GM19328 (cell line): Measurements from ENCODE around the gene CELF2.
A peak's percentile ranks its signal among the peaks of the same experiment; 100 is the strongest.
"Not testable (repeated sequence)": the region's sequence is repeated elsewhere in the genome, so short reads cannot be mapped to it uniquely, and the experiment has no call there.

ENCODE experiments used
- ATAC-seq: cut with Tn5 transposase; IDR thresholded peaks from one replicate; pipeline ENCODE4 v1.9.1; 2021; ENCODE audit warnings: mild to moderate bottlenecking, moderate library complexity; ENCODE audit not compliant: unreplicated experiment

CELF2 gene

DNA sequence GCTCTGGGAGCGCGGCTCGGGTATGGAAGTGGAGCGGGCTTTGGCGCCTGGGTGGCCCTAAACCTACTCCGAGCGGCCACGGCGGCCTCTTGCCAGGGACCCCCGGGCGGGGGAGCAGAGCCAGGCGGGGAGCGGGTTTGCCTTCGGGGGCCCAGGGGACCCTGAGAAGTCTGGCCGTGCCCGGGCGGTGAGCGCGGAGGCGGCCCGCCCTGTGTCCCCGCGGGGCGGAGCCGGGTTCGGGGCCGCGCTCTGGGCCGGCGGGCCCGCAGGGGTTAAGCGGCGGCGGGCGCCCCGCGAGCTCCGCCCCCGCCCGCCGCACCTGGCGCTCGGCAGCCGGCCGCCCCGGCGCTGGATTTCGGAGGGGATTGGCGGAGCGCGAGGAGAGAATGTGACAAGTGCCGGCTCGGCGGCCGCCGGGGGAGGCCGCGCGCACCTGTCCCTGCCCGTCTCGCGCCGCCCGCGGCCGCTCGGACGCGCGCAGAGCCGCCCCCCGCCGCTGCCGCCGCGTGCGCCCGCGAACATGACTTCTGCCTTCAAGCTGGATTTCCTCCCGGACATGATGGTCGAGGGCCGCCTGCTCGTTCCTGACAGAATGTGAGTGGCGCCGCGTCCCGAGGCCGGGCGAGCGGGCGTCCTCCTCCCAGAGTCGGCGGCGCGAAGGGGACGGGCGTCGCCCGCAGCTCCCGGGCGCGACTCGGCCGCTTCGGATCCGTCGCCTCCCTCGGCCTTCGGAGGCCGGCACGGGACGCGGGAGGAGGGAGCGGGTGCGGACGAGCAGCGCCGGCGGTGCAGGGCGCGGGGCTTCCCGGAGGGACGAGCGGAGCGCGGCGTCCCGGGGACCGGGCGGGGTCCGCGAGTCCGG lies at the start of gene CELF2:
TSS of gene CELF2 (plus strand) at position 303 of the 862 bp plus-strand sequence. CDS start at position 521, 218 bp downstream.
- peak; percentile 70 for ATAC-seq

GRCh38 chr10:10968257-10968588 lies 49.4 kb upstream of the CELF2 start:
- no peak for ATAC-seq

DNA sequence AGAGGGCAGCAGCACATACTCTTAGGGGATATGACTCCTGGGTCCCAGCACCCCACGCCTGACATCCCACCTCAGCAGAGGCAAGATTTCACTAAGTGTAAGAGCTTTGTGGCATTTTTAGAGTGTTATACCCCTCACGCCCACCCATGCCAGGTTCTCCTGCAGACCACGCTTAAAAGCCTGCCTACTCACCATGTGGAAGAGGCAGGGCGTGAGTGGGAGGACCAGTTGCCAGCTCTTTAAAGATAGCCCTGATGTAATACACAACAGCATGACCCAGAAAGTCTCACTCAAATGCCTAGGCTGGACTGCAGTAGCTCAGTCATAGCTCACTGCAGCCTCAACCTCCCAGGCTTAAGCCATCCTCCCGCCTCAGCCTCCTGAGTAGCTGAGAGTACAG lies 44.4 kb upstream of the CELF2 start:
- ATAC-seq = no peak

- ATAC-seq = no peak
These were observed 42.0 kb upstream of the CELF2 start for GRCh38 chr10:10975647-10976046.

DNA sequence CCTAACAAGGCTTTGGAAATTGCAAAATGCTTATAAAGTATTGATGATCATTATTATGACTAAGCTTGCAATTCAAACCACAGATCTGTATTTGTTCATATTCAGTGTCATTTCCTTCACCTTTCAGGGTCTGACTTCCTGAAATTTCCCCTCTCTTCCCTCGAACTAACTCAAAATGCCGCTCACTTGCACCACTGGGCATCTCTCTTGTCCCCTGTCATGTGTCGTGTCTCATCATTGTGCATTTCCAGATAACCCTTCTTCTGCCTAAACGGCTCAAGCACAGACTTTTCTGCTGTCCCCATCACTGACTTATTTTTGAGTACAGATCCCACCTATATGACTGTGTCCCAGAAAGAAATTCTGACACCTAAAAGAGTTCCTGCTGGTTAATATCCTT lies 41.0 kb upstream of the CELF2 start:
- ATAC-seq = no peak

- no peak for ATAC-seq
These were observed 40.3 kb upstream of the CELF2 start for GRCh38 chr10:10977226-10977956.

DNA sequence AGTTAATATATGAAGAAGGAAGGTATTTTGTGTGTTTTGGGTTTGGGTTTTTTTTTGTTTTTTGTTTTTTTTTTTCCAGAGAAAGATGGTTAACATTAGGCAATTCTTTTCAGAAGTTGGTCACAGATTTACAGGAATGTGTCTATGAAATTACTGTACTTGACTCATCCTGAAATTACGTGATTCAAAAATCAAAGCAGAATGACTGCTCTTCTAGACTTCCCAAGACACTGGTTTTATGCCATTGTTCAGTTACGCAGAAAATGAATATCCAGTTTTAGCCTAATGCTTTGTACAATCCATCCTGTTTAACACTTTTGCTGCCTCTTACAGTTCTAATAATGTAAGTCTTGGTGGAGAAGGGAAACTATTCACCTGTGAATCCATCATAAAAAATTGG lies 39.7 kb upstream of the CELF2 start:
- no peak for ATAC-seq

DNA sequence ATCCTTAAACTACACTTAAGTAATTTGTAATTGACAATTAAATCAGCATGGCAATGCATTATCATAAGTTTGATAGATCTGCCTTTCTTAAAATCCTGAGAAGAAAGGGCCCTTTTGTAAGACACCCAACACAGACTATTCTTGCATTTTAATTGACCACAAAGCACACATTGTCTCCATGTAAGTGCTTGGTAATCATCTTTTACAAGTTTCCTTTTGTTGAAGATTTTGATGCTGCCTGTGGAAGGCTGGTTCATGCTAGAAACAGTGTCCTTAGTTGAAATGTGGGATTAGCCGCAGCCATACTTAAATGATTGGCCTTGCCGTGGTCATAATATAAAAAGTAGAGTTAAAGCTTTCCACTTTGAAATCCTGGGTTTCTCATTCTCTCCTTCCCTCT lies 32.3 kb upstream of the CELF2 start:
- ATAC-seq = no peak

- no peak for ATAC-seq
These were observed 31.1 kb upstream of the CELF2 start for GRCh38 chr10:10986606-10987005.

GRCh38 chr10:10987111-10987510 lies 30.6 kb upstream of the CELF2 start:
- no peak for ATAC-seq

DNA sequence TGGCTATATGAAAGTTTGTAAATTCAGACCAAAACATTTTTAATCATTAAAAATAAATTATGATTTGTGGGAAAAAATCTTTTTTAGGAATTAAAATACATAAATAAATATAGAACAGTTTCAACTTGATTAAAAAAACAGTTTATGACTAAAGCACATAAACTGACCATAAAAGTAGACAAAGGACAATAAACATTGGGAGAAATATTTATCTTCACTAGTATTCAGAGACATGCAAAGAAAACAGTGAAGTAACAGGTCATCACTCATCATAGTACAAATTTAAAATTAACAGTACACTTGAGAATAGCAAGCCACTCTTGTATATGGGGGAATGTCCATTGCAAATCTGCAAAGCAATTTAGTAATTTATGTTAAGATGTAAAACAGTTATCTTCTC lies 28.0 kb upstream of the CELF2 start:
- ATAC-seq = no peak

- no peak for ATAC-seq
These were observed 26.5 kb upstream of the CELF2 start for GRCh38 chr10:10991144-10991543.

DNA sequence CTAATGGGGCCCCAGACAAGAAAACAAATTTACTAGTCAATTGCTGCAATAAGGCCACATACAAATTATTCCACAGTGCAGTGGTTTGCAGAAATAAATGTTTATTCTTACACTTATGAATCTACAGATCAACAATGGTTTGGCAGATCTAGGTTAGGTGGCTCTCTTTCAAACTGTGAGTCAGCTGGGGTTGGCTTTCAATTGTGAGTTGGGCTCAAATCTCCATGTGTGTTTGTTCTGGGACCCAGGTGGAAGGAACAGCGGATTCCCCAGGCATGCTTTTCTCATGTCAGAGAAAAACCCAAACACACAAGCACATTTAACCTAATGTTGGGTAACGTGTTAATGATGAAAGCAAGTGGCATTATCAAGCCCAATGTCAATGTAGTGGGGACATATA lies 25.6 kb upstream of the CELF2 start:
- ATAC-seq = no peak

DNA sequence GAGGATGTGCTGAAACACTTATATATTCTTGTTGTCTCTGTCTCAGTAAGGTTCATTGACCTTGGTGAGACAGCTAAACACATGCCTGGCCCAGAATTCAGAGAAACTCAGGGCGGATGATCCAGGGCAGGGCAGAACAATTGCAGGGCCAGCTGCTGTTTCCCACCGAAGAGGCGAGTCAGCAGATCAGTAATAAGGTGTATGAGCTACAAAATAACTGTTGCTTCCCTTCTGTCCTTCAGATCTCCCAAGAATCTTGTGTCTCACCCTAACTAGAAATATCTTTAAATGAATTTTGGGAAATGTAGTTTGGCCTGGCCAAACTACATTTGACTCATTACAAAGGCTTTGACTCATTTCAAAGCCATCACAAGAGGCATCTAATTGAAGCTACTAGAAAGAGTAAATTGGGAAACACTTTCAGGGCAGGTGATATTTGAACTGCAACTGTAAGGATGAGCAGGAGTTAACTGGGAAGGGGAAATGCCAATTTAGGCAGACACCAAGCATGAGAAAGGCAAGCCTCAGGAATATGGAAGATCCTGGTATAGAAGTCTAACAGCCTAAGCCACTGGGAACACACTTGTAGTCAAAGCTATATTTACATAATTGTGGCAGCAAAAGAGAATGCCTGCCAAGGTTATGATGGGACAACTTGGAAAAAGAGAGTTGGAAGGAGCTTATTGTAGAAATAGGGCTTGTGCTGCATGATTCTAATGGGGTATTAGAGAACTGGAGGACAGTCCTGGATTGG lies 24.5 kb upstream of the CELF2 start:
- ATAC-seq = no peak

DNA sequence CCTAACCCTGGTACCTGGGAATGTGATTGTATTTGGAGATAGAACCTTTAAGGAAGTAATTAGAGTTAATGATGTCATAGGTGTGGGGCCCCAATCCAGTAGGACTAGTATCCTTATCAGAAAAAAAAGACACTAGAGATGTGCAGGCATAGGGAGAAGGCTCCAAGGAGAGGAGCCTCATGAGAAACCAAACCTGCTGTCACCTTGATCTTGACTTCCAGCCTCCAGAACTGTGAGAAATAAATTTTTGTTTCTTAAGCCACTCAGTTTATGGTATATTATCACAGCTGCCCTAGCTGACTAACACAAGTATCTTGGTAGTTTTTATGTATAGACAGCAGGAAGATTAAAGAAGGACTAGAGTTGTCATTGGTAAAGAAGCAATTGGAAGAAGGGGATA lies 23.9 kb upstream of the CELF2 start:
- ATAC-seq = no peak

DNA sequence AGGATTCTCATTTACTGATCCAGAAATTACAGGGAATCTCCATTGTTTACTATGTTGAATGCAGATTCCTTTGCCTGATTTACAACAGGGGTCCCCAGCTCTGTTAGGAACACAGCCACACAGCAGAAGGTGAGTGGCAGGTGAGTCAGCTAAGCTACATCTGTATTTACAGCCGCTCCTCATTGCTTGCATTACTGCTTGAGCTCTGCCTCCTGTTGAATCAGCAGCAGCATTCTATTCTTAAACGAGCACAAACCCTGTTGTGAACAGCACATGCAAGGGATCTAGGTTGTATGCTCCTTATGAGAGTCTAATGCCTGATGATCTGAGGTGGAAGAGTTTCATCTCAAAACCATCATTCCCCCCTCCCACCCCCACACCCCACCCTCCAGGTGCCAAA lies 23.3 kb upstream of the CELF2 start:
- ATAC-seq = no peak

DNA sequence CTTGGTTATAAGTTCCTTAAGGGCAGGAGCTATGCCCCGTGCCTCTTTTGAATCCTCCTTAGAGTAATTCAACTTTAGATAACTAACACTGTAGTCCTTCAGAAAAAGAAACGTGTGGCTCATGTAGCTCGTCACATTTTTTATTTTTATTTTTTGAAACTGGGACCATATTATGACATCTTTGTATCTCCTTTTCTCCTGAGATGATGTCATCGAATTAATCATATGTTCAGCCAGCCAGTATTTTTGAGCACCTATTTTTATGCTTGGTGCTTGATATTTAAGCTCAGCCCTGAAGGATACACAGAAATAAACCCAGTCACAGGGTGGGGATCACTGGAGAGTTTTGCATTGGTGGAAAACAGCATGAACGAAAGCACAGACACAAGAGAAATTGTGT lies 22.6 kb upstream of the CELF2 start:
- ATAC-seq = no peak

- no peak for ATAC-seq
These were observed 20.6 kb upstream of the CELF2 start for GRCh38 chr10:10996966-10997620.

DNA sequence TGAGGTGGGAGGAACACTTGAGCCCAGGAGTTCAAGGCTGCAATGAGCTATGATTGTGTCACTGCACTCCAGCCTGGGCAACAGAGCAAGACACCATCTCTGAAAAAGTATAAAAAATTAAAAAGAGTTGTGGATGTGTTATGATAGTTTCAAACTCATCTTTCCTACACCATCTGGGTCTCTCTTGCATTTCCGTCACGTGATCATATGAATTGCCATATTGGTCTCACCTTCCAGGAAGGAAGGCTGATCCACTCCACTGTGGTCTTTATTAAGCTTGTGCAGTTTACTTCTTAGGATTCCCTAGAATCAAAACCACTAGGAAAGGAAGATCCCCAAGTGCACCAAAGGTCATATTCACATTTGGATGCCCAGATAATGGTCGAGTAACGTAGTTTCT lies 18.2 kb upstream of the CELF2 start:
- not testable (repeated sequence) for ATAC-seq

DNA sequence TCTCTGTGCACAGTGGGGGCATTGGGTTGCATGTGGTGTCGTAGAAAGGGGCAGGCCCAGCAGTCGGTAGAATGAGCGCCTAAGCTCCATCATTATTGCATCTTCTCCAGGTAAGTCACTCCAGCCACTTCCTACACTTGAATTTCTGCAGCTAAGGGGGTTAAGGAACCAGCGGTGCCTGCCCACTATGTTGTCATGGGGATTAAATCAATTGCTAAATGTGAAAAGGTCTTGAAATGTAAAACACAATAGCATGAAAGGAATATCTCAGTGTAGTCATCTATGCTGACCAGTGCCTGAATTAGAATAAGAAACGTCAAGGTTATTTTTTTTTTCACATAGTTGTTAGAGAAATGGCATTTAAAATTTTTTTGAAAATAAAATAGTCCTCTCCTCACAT lies 15.2 kb upstream of the CELF2 start:
- no peak for ATAC-seq

- no peak for ATAC-seq
These were observed 14.8 kb upstream of the CELF2 start for GRCh38 chr10:11002916-11003315.
